ENCODE results near the gene SPTBN1.

DNA sequence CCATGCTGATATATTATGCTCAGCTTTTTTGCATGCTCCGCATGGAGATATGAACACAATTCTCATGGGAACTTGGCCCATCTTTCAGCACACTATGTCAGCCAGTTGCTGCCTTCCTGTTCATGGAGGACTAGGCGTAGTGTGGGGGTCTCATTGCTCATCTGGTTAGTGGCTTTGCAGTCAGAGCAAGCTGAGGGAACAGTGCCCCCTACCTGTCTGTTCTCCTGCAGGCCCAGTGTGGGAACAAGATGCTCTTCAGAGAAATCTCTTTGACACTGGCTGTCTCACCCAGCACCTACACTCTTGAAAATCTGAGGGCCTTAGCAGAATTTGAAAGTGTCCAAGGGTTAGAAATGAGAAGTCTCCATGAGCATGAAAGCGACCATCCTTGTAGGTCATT is 47.1 kb downstream of the SPTBN1 start:
- TF ChIP-seq ZNF274 (IDR thresholded peaks at IDR 0.05; ENCODE audit: low read depth, low read length) = no peak
- no peak for TF ChIP-seq SUZ12 (IDR thresholded peaks at IDR 0.05; ENCODE audit: extremely low read depth, insufficient read depth, insufficient read length)
- no peak for TF ChIP-seq YY1 (IDR thresholded peaks at IDR 0.05; ENCODE audit: insufficient read depth, insufficient read length)
